Stimulated activated CD8-positive, alpha-beta memory T cell treated with anti-CD3 and anti-CD28 coated beads, Interleukin-4, amount 100 ng/mL, for 4 hours (primary cell): ENCODE data around the gene RAB4B.
A peak's percentile ranks its signal among the peaks of the same experiment; 100 is the strongest.
"Not testable (repeated sequence)": the region's sequence is repeated elsewhere in the genome, so short reads cannot be mapped to it uniquely, and the experiment has no call there.

ENCODE experiments used
- DNase-seq, 2 donors: peaks; one replicate each; pipeline ENCODE4 v3.0.0-alpha.2; 2020; ENCODE audit warnings: low read depth in 2 of 2, low spot score in 1 of 2

Gene RAB4B

DNA sequence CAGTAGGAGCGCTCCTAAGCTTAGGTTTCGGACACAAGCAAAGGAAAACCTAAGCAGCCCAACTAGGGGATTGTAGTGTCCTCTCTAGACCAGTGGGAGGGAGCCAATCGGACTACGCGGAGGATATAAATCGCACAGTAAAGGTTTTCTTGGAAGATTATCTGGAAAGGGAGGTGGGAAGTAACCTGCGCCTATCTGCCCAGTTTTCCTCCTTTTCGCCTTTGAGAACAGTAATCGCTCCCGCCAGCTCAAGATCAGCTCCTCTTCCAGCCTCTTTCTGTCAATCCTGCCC lies 456 bp upstream of the RAB4B start:
- DNase-seq: no peak

GRCh38 chr19:40778706-40779284 lies 748 bp downstream of the RAB4B start:
- DNase-seq: no peak

DNA sequence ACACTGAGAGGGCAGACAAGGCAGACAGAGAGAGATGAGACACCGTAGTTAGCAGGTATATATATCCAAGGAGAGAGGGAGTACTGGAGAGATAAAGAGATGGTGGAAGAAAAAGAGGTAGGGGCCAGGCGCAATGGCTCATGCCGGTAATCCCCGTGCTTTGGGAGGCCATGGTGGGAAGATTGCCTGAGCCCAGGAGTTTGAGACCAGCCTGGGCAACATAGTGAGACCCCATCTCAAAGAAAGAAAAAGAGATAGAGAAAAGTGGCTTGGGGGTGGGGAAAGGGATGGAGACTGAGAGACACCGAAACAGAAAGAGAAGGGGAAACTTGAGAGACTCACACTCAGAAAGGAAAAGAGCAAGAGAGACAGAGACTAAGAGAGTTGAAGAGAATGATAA lies 2.5 kb downstream of the RAB4B start:
- no peak for DNase-seq

- DNase-seq: no peak
Measured at GRCh38 chr19:40781140-40781539, 3.1 kb downstream of the RAB4B start.

DNA sequence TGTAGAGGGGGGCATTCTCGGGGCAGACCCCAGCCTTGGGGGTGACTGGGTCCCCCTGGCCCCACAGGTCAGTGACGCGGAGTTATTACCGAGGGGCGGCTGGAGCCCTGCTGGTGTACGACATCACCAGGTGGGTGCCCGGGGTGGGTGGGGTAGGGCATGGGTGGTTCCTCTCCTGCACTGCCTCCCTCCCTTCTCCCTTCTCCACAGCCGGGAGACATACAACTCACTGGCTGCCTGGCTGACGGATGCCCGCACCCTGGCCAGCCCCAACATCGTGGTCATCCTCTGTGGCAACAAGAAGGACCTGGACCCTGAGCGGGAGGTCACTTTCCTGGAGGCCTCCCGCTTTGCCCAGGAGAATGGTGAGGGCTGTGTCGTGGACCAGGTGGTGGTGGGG lies 5.7 kb downstream of the RAB4B start:
- no peak for DNase-seq

DNA sequence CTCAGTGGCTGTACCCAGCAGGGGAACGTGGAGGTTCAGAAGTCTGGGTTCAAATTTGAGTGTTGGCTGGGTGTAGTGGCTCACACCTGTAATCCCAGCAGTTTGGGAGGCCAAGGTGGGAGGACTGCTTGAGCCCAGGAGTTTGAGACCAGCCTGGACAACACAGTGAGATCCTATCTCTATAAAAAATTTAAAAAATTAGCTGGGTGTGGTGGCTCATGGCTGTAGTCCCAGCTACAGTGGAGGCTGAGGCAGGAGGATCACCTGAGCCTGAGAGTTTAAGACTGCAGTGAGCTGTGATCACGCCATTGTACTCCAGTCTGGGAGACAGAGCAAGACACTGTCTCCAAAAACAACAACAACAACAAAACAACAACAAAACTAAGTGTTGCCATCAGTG lies 6.1 kb downstream of the RAB4B start:
- DNase-seq: not testable (repeated sequence)

GRCh38 chr19:40785526-40785925 lies 7.5 kb downstream of the RAB4B start:
- no peak for DNase-seq

GRCh38 chr19:40786060-40787037 lies 8.3 kb downstream of the RAB4B start:
- DNase-seq: no peak

- DNase-seq: no peak
Measured at GRCh38 chr19:40791349-40791748, 13.3 kb downstream of the RAB4B start.

DNA sequence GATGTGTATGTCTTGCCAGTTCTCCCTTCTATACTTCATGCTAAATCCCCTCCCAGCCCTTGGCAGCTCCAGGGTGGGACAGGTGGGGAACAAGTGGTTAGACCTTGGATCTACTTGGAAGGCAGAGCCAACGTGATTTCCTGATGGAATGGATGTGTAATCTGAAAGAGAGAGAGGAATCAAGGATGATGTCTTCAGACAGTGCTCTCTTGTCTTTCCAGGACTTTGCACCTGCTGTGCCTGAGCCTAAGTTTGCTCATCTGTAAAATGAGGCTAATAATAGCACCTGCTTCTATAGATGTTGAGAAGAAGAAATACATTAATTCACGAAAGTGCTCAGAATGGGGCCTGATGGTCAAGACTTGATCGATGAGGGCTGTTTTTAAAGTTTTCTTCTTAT lies 13.9 kb downstream of the RAB4B start:
- DNase-seq: no peak

DNA sequence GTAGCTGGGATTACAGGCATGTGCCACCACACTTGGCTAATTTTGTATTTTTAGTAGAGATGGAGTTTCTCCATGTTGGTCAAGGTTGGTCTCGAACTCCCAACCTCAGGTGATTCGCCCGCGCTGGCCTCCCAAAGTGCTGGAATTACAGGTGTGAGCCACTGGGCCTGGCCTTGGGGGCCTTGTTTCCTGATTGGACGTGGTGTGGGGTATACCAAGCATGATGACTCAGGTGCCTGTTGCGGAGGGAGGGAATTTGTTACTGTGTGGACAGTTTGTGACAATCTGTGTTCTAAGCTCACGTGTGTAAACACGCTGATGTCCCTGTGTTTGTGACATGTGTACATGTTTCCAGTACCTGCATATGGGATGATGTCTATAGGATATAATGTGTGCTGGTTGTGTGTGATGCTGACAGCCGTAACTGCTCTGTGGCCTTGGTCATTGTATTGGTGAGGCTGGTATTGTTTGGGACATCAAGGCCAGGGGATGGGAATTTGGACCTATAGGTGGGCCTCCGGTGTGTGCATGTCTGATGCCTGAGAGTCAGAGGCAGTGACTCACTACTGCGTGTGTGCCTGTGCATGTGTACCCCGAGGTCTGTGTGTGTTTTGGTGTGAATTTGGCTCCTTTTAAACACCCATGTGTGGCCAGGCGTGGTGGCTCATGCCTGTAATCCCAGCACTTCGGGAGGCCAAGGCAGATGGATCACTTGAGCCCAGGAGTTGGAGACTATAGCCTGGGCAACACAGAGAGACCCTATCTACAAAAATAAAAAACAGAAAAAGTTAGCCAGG lies 19.3 kb downstream of the RAB4B start:
- DNase-seq: no peak

- DNase-seq: peak in 1 of 2 donors; percentile 35
Measured at GRCh38 chr19:40797963-40798682, 20.1 kb downstream of the RAB4B start.

GRCh38 chr19:40798683-40799557 lies 20.9 kb downstream of the RAB4B start, which contains the start of gene EGLN2:
TSS of gene EGLN2 (plus strand) at chr19:40799191. CDS start at chr19:40800573, 1,382 bp downstream.
- DNase-seq: peak; percentile 100

DNA sequence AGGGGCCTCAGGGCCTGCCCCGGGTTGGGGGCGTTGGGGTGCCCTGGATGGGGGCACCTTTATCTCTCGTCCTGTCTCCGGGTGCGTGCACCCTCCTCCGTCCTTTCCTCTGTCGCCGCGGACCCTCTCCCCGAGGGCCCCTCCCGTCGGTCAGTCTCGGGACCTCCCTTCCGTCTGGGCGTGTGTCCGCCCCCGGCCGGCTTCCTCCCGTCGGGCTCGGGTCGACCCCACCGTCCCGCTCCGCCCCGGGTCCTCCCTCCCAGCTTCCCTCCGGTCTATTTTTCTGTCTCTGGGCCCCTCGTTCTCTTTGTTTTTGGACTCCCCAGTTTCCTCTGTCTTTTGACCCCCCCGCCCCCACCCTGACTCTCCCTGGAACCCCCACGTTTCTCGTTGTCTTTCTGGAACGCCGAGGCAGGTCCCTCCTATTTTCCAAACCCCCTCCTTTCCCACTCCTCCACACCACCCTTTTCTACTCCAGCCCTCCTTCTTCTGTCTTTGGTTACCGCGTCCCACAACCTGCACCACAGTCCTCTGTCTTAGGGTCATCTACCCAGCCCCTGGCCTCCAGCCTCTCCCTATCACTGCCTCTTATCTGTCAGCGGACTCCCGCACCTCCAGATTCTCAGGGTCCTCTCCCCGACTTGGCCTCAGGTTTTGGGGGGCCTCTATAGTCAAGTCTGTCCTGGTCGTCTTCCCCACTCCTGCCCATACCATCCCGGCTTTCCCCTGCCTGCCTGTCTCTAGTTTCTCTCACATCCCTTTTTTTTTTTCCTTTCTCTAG lies 21.7 kb downstream of the RAB4B start:
- DNase-seq: no peak

GRCh38 chr19:40800339-40800996 lies 22.4 kb downstream of the RAB4B start:
- DNase-seq: no peak

DNA sequence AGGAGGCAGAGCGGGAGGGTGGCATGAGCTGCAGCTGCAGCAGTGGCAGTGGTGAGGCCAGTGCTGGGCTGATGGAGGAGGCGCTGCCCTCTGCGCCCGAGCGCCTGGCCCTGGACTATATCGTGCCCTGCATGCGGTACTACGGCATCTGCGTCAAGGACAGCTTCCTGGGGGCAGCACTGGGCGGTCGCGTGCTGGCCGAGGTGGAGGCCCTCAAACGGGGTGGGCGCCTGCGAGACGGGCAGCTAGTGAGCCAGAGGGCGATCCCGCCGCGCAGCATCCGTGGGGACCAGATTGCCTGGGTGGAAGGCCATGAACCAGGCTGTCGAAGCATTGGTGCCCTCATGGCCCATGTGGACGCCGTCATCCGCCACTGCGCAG lies 22.9 kb downstream of the RAB4B start:
- no peak for DNase-seq

DNA sequence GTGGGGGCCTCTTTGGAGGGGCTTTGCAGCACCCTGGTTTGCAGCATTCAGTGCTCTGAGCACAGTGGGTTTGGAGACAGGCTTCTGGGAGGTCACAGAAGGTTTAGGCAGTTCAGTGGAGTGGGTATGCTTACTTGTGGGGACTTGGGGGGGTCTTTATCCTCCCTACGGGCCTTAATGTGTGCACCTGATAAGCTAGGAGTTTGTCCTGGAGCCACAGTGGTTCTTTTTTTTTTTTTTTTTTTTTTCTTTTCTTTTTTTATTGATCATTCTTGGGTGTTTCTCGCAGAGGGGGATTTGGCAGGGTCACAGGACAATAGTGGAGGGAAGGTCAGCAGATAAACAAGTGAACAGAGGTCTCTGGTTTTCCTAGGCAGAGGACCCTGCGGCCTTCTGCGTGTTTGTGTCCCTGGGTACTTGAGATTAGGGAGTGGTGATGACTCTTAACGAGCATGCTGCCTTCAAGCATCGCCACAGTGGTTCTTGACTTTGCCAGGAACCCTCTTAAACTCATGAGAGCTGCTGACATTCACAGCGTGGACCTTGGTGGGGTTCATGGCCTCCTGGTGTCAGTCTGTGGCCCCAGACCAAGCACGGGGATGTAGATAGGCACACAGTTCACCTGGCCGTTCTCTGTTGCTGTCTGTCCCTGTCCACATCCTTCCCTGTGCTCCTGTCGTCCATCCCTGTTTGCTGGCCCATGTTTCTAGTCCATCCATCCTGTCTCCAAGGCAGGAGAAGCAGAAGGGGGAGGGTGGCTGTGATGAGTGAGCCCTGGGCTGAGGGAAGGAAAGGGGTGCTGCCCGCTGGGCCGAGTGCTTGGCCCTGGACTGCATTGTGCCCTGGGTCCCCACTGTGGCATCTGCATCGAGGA lies 23.6 kb downstream of the RAB4B start:
- no peak for DNase-seq
